ENCODE measurements around the gene CACHD1.

The CACHD1 gene
- long read RNA-seq, donor 1, full-length matches to known transcripts = 2 of 7 reads
- long read RNA-seq, donor 1, partial matches to known transcripts = 5 of 7 reads
- long read RNA-seq, donor 1, other reads (novel, unspliced or antisense) = 0 of 7 reads
- long read RNA-seq, donor 2 = 0 reads
- long read RNA-seq, donor 3 = 0 reads
- long read RNA-seq, donor 4, full-length matches to known transcripts = 1 of 28 reads
- long read RNA-seq, donor 4, partial matches to known transcripts = 27 of 28 reads
- long read RNA-seq, donor 4, other reads (novel, unspliced or antisense) = 0 of 28 reads
- long read RNA-seq, donor 5, full-length matches to known transcripts = 1 of 17 reads
- long read RNA-seq, donor 5, partial matches to known transcripts = 16 of 17 reads
- long read RNA-seq, donor 5, other reads (novel, unspliced or antisense) = 0 of 17 reads
- long read RNA-seq, donor 6, full-length matches to known transcripts = 1 of 8 reads
- long read RNA-seq, donor 6, partial matches to known transcripts = 7 of 8 reads
- long read RNA-seq, donor 6, other reads (novel, unspliced or antisense) = 0 of 8 reads
- long read RNA-seq, donor 7, partial matches to known transcripts = 18 of 18 reads
- long read RNA-seq, donor 7, other reads (novel, unspliced or antisense) = 0 of 18 reads
- long read RNA-seq, donor 8, full-length matches to known transcripts = 2 of 15 reads
- long read RNA-seq, donor 8, partial matches to known transcripts = 13 of 15 reads
- long read RNA-seq, donor 8, other reads (novel, unspliced or antisense) = 0 of 15 reads

DNA sequence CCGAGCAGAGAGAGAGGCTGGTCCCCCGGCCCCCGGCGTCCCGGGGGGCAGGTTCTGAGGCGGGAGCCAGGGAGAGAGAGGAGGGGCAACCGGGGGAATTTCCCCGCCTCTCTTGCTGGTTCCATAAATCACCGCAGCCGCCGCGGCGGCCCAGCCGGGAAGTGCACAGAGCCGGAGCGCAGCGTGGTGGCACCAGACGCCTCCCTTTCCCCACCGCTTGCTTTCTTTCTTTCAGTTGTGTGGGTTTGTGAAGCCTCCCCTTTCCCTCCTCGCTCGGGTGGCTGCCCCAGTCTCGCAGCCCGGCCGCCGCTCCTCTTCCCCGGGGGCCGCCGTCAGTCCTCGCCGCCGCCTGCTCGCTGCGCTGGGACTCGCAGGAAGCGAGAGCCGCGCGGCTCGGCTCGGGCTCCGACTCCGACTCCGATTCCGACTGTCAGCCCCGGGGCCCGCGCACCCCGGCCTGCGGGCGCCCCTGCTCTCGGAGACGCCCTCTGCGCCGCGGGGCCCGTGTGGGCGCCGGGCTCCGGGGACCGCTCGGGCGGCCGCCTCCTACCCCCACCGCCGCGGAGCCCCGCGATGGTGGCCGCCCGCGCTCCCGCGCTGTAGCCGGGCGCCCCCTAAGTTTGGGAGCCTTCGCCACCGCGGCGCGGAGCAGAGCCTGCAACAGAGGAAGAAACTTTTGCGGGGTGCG, at the start of gene CACHD1:
CACHD1 (plus strand) TSS at position 153 of the 688 bp plus-strand sequence. CDS start 616 bp downstream, outside the sequence.
- DNase-seq = peak; percentile 95

DNA sequence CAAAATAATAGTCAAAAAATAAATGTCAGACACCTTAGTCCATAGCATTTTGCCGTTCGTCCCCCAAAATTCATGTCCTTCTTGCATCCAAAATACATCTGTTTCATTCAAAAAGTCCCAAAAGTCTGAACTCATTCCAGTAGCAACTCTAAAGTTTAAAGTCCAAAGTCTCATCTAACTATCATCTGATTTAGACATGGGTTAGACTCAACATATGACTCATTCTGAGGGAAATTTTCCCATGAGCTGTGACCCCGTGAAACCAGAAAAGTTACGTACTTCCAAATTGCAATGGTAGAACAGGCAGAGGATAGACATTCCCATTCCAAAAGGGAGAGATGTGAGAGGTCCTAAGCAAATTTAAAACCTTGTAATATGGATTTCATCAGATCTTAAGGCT, 48.6 kb upstream of the CACHD1 start:
- DNase-seq = no peak

DNA sequence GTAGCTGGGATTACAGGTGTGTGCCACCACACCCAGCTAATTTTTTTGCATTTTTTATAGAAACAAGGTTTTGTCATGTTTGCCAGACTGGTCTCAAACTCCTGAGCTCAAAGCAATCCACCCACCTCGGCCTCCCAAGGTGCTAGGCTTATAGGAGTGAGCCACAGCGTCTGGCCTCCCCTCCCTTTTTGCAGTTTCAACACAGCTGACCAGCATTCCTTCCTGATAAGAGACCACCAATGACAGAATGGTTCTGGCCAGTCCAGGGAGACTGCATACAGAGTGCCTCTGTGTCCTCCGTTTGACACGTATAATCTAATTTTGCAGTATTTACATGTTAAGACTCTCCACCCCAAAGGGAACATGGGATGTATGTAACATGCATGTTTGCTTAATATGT, 46.4 kb upstream of the CACHD1 start:
- no peak for DNase-seq

DNA sequence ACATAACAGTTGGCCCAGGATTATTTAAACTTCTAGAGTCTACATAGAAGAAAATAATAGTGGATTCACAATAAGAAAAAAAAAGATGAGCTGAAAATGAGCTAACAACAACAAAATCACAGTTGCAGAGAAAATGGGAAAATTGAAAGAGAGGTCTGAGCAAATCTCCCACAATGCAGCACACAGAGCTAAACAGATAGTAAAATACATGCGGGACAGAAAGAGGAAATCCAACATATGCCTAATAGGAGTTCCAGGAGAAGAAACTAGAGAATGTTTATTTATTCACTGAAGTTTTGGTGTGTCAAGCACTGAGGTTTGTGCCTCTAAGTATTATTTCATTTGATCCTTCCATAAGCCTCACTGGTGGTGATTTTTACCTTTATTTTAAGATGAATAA, 45.5 kb upstream of the CACHD1 start:
- no peak for DNase-seq

DNA sequence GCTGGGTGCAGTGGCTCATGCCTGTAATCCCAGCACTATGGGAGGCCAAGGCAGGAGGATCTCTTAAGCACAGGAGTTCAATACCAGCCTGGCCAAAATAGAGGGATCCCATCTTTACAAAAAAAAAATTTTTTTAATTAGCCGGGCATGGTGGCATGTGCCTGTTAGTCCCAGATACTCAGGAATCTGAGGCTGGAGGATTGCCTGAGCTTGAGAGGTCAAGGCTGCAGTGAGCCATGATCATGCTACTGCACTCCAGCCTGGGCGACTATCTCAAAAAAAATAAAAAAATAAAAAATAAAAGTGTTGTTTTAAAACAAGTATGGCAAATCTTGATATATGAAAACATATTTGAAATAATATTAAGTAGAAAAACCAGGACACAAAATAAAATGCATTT, 44.4 kb upstream of the CACHD1 start:
- DNase-seq = no peak

DNA sequence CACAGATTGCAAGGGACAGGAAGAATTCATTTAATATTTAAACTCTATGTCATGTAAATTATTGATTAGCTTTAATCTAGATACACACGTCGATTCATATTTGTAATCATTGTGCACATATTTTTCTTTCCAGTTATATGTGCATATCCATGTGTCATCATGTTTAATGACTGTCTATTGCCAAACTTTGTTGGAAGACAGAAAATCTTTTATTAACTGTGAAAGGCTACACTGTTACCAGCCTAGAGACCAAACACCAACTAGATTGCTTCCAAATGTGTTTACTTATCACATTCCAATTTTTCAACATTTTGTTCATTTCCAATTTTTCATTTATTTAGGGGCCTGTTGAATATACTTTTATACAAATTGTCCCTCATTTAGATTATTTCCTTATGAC, 43.2 kb upstream of the CACHD1 start:
- DNase-seq = no peak

DNA sequence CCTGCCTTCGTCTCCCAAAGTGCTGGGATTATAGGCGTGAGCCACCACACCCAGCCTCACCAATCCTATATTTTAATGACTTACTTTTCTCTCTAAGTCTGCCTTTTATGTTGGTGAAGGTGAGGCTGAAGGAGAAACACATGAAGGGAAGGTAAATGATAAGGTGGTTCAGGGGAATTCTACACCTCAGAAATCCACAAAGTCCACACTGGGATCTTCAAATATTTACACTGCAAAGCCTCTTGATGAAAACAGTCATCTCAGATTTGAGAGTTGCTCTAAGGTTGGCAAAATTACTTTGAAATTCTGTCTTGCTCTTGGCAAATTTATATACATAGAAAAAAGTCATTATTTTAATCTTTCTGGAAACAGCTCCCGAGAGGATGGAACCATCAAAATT, 42.0 kb upstream of the CACHD1 start:
- DNase-seq = no peak

DNA sequence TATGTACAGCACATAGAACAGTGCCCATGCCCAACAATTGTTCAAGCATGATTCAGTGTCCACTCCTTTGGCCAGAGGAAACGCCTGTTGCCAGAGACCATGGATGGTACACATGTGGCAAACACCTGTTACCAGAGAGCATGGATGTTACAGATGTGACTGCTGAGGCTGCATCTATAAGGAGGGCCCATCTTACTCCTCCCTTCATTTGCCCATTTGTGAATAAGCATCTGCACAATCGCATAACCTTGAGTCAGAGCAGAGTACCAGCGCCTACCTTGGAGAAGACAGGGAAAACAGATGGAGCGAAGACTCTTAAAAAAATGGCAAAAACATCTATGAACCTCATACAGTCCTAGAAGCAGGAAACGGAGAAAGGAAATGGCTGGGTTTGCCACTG, 36.6 kb upstream of the CACHD1 start:
- DNase-seq = no peak

DNA sequence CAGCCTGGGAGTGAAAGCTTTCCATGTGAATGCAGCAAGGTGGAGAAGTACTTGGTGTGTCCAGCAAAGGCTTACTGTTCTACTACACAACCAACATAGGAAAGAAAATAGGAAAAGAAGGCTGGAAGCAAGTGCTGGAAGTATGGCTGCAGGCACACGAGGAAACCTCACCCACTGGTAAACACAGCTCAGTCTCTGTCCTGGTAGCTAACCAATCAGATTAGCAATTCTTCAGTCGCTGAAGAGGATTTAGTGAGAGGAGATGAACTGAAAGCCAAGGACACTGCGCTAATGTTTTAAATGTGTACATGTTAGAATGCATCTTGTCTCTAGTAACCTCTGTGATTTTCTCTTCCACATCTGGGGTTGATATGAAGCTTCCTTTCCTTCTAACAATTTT, 36.2 kb upstream of the CACHD1 start:
- no peak for DNase-seq

DNA sequence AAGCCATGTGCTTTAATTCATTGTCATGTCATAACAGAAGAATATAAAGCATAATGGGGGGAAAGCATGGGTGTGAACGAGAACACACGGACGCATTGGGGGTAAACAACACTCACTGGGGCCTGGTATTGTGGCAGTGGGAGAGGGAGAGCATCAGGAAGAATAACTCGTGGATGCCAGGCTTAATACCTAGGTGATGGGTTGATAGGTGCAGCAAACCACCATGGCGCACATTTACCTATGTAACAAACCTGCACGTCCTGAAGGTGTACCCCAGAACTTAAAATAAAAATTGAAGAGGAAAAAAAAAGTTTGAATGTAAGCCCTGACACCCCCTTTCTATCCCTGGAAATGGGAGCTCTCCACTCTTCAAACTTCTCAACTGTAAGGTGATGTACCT, 34.9 kb upstream of the CACHD1 start:
- DNase-seq = no peak

DNA sequence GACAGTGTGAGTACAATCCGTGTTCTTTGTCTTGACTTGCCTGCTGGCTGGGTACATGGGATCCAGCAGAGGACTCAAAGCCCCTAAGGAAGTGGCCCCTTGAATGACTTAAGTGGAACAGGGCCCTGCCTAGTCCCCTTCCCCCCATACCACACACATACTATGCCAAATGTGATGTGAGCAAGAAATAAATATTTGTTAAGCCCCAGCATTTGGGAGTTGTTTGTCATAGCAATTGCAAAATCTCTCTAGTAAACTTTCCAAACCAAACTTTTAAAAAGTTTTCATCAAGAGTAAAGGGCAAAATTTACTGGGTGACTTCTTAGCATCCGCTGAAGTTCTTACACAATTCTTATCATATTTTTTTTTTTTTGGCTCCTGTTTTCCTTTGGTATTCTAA, 32.5 kb upstream of the CACHD1 start:
- no peak for DNase-seq

DNA sequence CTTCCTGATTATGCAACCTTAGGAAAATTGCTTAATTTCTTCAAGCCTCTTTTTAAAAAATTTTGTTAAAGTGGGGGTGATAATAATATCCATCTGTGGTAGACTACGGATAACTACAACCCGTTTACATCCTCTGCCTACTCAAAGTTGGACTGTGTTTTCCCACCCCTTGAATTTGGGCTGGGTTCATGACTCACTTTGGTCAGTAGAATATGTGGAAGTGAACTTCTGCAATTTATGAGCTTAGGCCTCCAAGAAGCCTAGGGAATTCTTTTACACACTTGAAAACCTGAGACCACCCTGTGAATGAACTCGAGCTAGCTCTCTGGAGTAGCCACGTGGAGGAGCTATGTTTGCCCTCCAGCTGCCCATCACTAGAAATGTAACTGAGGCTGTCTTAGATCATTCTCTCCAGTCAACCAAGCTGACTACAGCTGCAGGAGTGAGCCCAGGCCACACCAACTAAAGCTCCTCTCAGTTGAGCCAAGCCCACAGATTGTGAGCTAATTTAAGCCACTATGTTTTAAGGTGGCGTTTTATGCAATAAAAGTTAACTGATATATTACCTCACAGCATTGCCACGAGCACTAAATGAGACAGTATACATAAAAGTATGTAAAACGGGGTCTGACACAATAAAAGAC, 29.6 kb upstream of the CACHD1 start:
- no peak for DNase-seq

DNA sequence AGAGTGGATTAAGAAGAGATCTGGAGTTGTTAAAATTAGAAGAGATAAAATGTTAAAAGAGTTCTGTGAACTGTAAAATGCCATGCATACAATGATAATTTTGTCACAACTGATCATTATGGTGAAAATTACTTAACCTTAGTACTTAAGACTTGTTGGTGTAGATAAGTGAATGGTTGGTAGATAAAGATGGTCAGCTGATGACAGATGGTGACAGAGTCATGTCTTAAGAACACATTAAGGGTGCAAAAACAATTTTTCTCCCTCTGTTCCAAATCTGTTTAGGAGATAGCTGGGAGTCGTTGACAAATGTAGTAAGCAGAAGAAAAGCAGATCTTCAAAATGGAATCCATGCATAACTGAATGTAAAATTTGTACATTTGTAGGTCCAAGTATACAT, 18.5 kb upstream of the CACHD1 start:
- DNase-seq = no peak

DNA sequence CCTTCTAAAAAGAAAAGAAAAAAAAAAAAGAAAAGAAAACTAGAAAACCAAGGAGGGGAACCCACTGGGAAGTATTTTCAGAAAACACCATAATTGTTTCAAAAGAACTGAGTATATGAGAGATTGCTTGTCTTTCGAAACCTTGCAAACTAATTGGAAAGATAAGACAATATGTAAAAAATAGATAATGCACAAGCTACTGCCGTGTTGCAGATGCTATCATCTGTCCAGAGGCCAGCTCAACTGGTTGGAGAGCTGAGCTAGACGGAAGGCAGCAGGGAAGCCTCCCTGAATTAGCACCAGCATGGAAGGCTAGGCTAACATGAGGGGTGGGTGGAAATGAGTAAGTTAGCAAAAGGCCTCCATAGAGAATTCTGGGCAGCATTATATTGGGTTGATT, 16.2 kb upstream of the CACHD1 start:
- DNase-seq = no peak

DNA sequence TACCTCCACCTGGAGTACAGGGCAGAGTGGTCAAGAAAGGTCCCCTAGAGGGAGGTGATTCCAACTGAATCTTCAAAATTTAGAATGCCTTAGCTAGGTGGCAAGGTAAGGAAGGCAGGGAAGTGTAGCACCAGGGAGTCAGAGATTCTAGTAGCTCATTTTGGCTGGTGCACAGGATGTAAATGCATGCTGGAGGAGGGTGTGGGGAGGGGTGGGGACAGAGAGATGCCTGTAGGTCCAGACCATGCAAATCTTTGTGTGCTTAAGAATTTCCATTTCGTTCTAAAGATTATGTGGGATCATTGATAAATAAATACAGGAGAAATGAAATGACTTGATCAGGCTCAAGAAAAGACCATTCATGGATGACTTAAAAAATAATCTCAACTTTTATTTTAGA, 11.0 kb upstream of the CACHD1 start:
- DNase-seq = no peak

DNA sequence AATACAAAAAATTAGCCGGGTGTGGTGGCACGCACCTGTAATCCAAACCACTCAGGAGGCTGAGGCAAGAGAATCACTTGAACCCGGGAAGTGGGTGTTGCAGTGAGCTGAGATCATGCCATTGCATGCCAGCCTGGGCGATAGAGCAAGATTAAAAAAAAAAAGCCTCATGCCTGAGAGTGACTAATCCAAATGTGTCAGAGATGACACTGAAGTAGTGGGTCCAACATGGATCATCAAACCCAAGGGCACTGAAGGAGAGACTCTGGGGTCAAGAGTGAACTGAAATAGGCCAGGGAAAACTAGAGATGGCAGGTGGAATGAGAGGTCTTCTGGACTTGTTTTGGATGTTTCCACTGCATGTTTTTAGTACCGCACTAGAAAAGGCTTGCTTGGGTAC, 10.2 kb upstream of the CACHD1 start:
- no peak for DNase-seq

DNA sequence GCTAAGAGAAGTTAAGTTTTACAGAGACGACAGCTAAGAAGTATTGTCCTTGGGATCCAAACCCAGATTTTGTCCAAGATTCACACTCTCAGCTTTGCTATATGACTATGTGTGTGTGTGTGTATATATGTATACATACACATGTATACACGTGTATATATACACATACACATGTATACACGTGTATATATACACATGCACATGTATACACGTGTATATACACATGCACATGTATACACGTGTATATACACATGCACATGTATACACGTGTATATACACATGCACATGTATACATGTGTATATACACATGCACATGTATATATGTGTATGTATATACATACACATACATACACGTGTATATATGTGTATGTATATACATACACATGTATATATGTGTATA, 3.9 kb upstream of the CACHD1 start:
- no peak for DNase-seq

DNA sequence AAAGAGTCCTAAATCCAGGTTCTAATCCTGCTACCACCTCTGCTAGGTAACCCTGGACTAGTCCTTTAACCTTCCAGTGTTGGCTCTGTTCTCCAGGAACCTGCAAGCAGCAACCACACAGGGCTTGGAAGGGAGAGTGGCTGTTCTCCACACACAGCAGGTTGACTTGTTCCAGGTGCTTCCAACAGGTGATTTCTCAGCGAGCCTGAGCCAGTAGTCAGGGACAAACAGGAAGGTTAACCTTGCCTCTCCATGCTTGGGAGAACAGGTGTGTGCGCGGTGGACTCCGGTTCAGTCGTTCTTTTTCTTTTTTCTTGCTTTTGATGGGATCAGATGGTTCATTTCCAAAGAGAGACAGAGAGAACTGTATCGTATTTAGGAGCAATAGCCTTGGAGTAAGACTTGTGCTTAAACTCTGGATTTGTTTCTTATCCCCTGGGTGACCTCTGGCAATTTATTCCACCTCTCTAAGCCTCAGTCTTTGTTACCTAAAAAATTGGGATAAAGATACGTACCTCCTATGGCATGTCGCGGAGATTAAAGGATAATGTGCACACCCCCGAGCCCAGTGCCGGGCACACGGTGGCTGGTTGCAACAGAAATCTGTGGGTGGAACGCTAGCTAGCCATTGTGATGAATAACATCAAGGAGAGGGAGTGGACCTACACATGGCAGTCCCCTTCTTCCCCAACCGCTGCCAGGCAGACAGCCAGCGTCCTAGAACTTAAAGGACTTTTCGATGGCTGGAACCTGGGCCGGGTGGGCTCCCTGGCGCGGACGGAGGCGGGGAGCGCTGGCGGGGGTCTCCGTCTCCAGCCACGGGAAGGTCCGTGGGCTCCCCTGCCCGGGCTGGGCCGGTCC, 583 bp upstream of the CACHD1 start:
- DNase-seq = no peak

DNA sequence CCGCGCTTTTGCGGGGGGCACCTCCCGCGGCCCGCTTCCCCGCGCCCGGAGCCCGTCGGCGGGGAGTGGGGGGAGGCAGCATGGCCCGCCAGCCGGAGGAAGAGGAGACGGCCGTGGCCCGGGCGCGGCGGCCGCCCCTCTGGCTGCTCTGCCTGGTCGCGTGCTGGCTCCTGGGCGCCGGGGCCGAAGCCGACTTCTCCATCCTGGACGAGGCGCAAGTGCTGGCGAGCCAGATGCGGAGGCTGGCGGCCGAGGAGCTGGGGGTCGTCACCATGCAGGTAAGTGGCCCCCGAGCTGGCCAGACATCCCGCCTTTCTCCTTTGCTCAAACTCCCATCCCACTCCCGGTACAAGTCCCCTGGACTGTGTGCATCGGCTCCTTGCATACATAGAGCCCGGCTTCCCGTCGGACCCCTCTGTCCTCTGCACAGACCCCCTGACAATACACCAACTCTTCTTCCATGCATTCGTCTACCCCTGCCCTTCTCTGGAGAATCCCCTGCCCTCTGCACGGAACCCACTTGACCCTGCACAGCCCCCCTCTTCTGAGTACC, 812 bp downstream of the CACHD1 start:
- DNase-seq = peak; percentile 91

DNA sequence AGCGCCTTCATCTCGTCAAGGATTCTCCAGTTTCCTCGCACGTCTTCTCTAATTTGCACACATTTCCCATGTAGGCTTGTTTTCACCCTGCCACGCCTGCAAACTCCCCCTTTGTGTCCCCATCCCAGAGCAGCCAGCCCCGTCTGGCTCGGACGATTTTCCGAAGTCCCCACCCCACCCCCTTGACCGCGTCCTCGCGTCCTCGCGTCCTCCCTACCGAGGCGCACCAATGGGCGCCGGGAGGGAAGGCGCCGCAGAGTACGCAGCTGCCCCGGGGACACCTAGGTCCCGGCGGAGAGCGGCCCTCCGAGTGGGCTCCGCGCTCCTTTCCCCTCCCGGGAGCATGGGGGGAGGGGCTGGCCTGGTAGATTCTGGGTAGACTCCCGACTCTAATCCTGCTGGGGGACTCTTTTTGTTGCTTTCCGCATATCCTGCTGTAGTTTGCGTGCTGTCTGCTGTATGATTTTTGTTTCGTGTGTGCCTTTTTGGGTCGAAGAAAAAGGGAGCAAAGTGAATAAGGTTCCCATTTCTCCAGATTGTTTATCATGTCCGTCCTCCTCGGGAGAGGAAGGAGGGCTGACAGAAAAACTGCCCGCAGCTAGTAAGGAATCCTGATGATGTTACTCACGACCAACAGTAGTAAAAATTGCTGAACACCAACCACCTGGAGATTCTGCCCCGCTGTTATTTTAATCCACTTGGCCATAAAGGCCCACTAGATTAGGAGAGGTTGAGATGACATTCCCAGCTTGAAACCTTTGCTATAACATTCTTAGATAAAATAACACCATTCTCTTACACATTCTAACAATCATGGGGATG, 1.5 kb downstream of the CACHD1 start:
- peak; percentile 80 for DNase-seq

DNA sequence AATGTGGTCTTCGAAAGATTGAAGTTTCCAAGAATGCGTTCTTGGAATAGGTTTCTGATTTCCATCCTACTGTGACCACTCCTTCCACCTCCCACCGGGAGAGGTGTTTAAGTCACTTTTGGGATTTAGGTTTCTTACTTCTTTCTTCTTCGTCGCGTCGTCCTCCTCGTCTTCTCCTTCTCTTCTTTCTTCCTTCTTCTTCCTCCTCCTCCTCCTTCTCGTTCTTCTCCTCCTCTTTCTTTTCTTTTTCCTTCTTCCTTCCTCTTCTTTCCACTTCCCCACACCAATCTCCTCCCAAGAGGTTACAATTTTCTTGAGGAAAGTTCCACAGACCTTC, 2.1 kb downstream of the CACHD1 start:
- DNase-seq = no peak
